Endothelial cell of umbilical vein (primary cell): ENCODE results near the gene SEC11C. TPM values are rescaled to one million over a fixed set of nuclear protein-coding genes. Genes with fewer than 3 reads are reported as not detected.

Source experiments
- BruUV-seq: library from RNA; stranded (reverse); fragments of 400-500 nt; replicated peaks from 2 replicates; lab custom pipeline; 2021; lab: Mats Ljungman, UMichigan
- CTCF ChIA-PET: fragments of 300-600, 350-600 bp; sonication (Branson Sonifier 250); formaldehyde crosslinking; loops from one replicate; lab custom pipeline; 2021; ENCODE audit warnings: antibody characterized with exemption, inconsistent platforms; lab: Charles Lee
- POLR2A ChIA-PET: fragments of 300-600, 350-600 bp; sonication (Branson Sonifier 250); formaldehyde crosslinking; loops from one replicate; lab custom pipeline; 2021; ENCODE audit warnings: antibody characterized with exemption, inconsistent platforms; lab: Charles Lee
- DNase-seq: peaks from one replicate; pipeline ENCODE4 v3.0.0-alpha.2; 2011; ENCODE audit warnings: low read depth, low spot score
- FAIRE-seq: peaks from 2 replicates; lab custom pipeline; 2011; peaks lifted over from hg19 to GRCh38; lab: Jason Lieb, UNC
- H2AFZ ChIP-seq: 2 replicates; pipeline ENCODE4 v1.6.0; 2012; ENCODE audit warnings: low read depth, low read length, control low read depth, inconsistent platforms
- H3K27ac ChIP-seq: 2 replicates; pipeline ENCODE4 v1.5.1; 2011; ENCODE audit warnings: low read depth, mild to moderate bottlenecking, control low read depth, low read length, moderate library complexity; ENCODE audit not compliant: insufficient read depth
- H3K27me3 ChIP-seq, 2 experiments: 2 replicates each; pipeline versions ENCODE4 v1.6.0 to v1.6.1; 2011; ENCODE audit warnings: low read length in 2 of 2, mixed read lengths in 1 of 2; ENCODE audit not compliant: control insufficient read depth in 2 of 2, insufficient read depth in 2 of 2
- H3K36me3 ChIP-seq, 2 experiments: 2 replicates in 1 of 2; 3 replicates in 1 of 2; pipeline ENCODE4 v1.5.1; 2011; ENCODE audit warnings: low read length in 2 of 2, mild to moderate bottlenecking in 1 of 2, moderate library complexity in 1 of 2; ENCODE audit not compliant: control insufficient read depth in 2 of 2, insufficient read depth in 2 of 2; ENCODE audit errors: extremely low read depth in 1 of 2
- H3K4me1 ChIP-seq: 3 replicates; pipeline ENCODE4 v1.5.1; 2011; ENCODE audit warnings: mild to moderate bottlenecking, low read length; ENCODE audit not compliant: control insufficient read depth, insufficient read depth; ENCODE audit errors: extremely low read depth
- H3K4me2 ChIP-seq: 2 replicates; pipeline ENCODE4 v1.6.1; 2011; ENCODE audit warnings: low read length, control low read depth, mixed read lengths; ENCODE audit not compliant: insufficient read depth
- H3K4me3 ChIP-seq, 3 experiments: fragments of 200-600 bp in 1 of 3; sonication (generic), shearing (Covaris generic) in 1 of 3; replicated peaks in 1 of 3; 2 replicates each; pipeline ENCODE4 v1.5.1; 2011 to 2016; ENCODE audit warnings: control low read depth in 3 of 3, low read length in 3 of 3, mild to moderate bottlenecking in 2 of 3, inconsistent platforms in 1 of 3, low read depth in 1 of 3, moderate library complexity in 1 of 3; ENCODE audit not compliant: insufficient read depth in 1 of 3
- H3K79me2 ChIP-seq: 2 replicates; pipeline ENCODE4 v1.6.0; 2012; ENCODE audit warnings: low read length, inconsistent platforms; ENCODE audit not compliant: control insufficient read depth, insufficient read depth
- H3K9ac ChIP-seq: replicated peaks from 2 replicates; pipeline ENCODE3; 2011; ENCODE audit warnings: low read length, control low read depth; ENCODE audit not compliant: insufficient read depth; ENCODE audit errors: extremely low read depth
- H3K9me1 ChIP-seq: replicated peaks from 3 replicates; pipeline ENCODE4 v1.6.0; 2011; ENCODE audit warnings: mild to moderate bottlenecking, low read length; ENCODE audit not compliant: control insufficient read depth, insufficient read depth; ENCODE audit errors: extremely low read depth
- H3K9me3 ChIP-seq: replicated peaks from 2 replicates; pipeline ENCODE4 v1.5.1; 2012; ENCODE audit warnings: low read length, inconsistent platforms; ENCODE audit not compliant: control insufficient read depth, insufficient read depth
- H4K20me1 ChIP-seq: replicated peaks from 2 replicates; pipeline ENCODE3; 2011; ENCODE audit warnings: mild to moderate bottlenecking, low read length; ENCODE audit not compliant: control insufficient read depth, insufficient read depth; ENCODE audit errors: extremely low read depth
- EZH2 ChIP-seq: IDR thresholded peaks from 2 replicates; pipeline ENCODE4 v1.6.1; 2012; ENCODE audit warnings: borderline replicate concordance, low read depth, mild to moderate bottlenecking, moderate library complexity, low read length, inconsistent platforms; ENCODE audit not compliant: severe bottlenecking
- FOS ChIP-seq: IDR thresholded peaks from 2 replicates; pipeline ENCODE4 v1.6.1; 2011; ENCODE audit warnings: mild to moderate bottlenecking, low read length, moderate library complexity, borderline replicate concordance; ENCODE audit not compliant: insufficient read depth
- GATA2 ChIP-seq: IDR thresholded peaks from 2 replicates; pipeline ENCODE4 v1.7.0; 2011; ENCODE audit warnings: low read depth, mild to moderate bottlenecking, moderate library complexity, mixed read lengths, low read length; ENCODE audit not compliant: insufficient read length, insufficient read depth
- JUN ChIP-seq: IDR thresholded peaks from 2 replicates; pipeline ENCODE4 v1.6.1; 2011; ENCODE audit warnings: borderline replicate concordance, low read depth; ENCODE audit not compliant: insufficient read length, insufficient read depth
- MYC ChIP-seq: IDR thresholded peaks from one replicate; pipeline ENCODE4 v1.6.1; 2011; ENCODE audit warnings: mild to moderate bottlenecking, low read depth, low read length
- POLR2A ChIP-seq: IDR thresholded peaks from 2 replicates; pipeline ENCODE4 v1.6.1; 2012; ENCODE audit warnings: low read depth, mild to moderate bottlenecking, control low read depth, low read length
- POLR2AphosphoS5 ChIP-seq: IDR thresholded peaks from 2 replicates; pipeline ENCODE4 v1.6.1; 2012; ENCODE audit warnings: low read depth, mild to moderate bottlenecking, control low read depth, low read length, moderate library complexity; ENCODE audit not compliant: insufficient read depth
- dilution Hi-C: fragments of 300-500 bp; cut with MboI; formaldehyde crosslinking; loops from one replicate; pipeline ENCODE4 v1.15.0; 2019; ENCODE audit warnings: low sequenced_read_pairs; ENCODE audit not compliant: extremely low pct_ligation_motif_present
- intact Hi-C: fragments of 100-400 bp; cut with micrococcal nuclease; formaldehyde crosslinking; loops from one replicate; pipeline ENCODE4 v1.10.0; 2022
- polyA plus RNA-seq, 4 experiments: library from polyadenylated mRNA; depleted of rRNA in 3 of 4; stranded (reverse) in 3 of 4; unstranded in 1 of 4; fragments of >200 nt; gene quantifications; 2 replicates each; pipeline versions ENCODE4 v1.2.1 to v1.2.3, GENCODE V29; 2011 to 2012; ENCODE audit warnings: missing spikeins in 1 of 4
- total RNA-seq: library from RNA; stranded (reverse); gene quantifications from 2 replicates; pipeline ENCODE4 v1.2.3, GENCODE V29; 2021
- TF ChIP-seq, protein P1 (sequence below), 2 donors: IDR thresholded peaks; 1 replicate in 1 of 2; 2 replicates in 1 of 2; pipeline ENCODE4 v1.5.1; 2011; ENCODE audit warnings: low read length in 2 of 2, mild to moderate bottlenecking in 2 of 2, moderate library complexity in 2 of 2, control low read depth in 1 of 2, inconsistent platforms in 1 of 2, low read depth in 1 of 2; ENCODE audit not compliant: insufficient read depth in 1 of 2; ENCODE audit errors: extremely low read depth in 1 of 2
- TF ChIP-seq, protein P2 (sequence below): IDR thresholded peaks from 2 replicates; pipeline ENCODE4 v1.6.1; 2011; ENCODE audit not compliant: insufficient read depth, insufficient read length

SEC11C gene
- total and polyA plus RNA-seq, 2 donors (not counting 3 experiments of a cell fraction or from before 2014, with no cell fraction given), result 16.3 to 29.8 TPM

DNA sequence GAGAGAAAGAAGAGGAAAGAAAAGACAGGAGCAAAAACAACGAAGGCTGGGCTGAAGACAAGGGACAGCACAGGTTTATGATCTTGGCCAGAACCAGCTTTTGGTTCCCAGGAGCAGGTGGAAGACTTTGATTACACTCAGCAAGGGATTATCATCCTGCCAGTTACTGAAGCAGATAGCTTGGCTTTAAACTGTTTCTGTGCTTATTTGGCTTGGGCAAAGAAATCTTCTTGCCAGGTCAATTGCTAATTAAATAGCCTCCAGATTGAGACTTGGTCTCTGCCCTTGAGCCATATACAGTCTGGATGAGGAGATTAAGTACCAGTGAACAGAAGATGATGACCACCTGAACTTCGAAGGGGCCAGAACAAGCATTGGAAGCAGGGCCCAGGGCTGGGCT lies 58.0 kb downstream of the SEC11C start:
- Histone ChIP-seq H3K4me3 (no peak overlapping the region), H3K9me3 (no peaks in the 10 kb centered on the region), H3K4me2 (no peak overlapping the region), H3K79me2 (no peaks in the 10 kb centered on the region), H2AFZ (no peak overlapping the region), H4K20me1 (no peaks in the 10 kb centered on the region), H3K36me3 (no peaks in the 10 kb centered on the region), H3K27ac (no peak overlapping the region), H3K4me1 (no peaks in the 10 kb centered on the region), H3K9me1 (no peaks in the 10 kb centered on the region), H3K27me3 (no peaks in the 10 kb centered on the region), H3K9ac (no peak overlapping the region)
- intact Hi-C loops, result no loop called here
- FAIRE-seq (no peak), DNase-seq (no peak)
- BruUV-seq, result no TSS peak
- no peak for TF ChIP-seq POLR2A
- TF ChIP-seq POLR2AphosphoS5, result no peak
- TF ChIP-seq, protein P1, sequence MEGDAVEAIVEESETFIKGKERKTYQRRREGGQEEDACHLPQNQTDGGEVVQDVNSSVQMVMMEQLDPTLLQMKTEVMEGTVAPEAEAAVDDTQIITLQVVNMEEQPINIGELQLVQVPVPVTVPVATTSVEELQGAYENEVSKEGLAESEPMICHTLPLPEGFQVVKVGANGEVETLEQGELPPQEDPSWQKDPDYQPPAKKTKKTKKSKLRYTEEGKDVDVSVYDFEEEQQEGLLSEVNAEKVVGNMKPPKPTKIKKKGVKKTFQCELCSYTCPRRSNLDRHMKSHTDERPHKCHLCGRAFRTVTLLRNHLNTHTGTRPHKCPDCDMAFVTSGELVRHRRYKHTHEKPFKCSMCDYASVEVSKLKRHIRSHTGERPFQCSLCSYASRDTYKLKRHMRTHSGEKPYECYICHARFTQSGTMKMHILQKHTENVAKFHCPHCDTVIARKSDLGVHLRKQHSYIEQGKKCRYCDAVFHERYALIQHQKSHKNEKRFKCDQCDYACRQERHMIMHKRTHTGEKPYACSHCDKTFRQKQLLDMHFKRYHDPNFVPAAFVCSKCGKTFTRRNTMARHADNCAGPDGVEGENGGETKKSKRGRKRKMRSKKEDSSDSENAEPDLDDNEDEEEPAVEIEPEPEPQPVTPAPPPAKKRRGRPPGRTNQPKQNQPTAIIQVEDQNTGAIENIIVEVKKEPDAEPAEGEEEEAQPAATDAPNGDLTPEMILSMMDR (IDR thresholded peaks at IDR 0.05; ENCODE audit: extremely low read depth in 1 of 2, insufficient read depth in 1 of 2, low read depth in 1 of 2, low read length in 2 of 2), result no peak
- TF ChIP-seq MYC, result no peak
- TF ChIP-seq EZH2, result no peak
- dilution Hi-C loops, result no loop called here
- ChIA-PET CTCF (no interaction called here), POLR2A (no interaction called here)

GRCh38 chr18:59198215-59198614 lies 58.5 kb downstream of the SEC11C start:
- no peak overlapping the region for H2AFZ ChIP-seq
- no peak overlapping the region for H3K27ac ChIP-seq
- ChIA-PET POLR2A (no interaction called here), CTCF (no interaction called here)
- no peak overlapping the region for H3K4me3 ChIP-seq
- BruUV-seq, result no TSS peak
- no peaks in the 10 kb centered on the region for H3K79me2 ChIP-seq
- intact Hi-C loops, result no loop called here
- dilution Hi-C loops, result no loop called here
- FAIRE-seq (no peak), DNase-seq (no peak)
- no peaks in the 10 kb centered on the region for H3K9me1 ChIP-seq
- H4K20me1 ChIP-seq, result no peaks in the 10 kb centered on the region
- H3K9me3 ChIP-seq, result no peaks in the 10 kb centered on the region
- no peak overlapping the region for H3K9ac ChIP-seq
- H3K36me3 ChIP-seq, result no peaks in the 10 kb centered on the region
- H3K4me1 ChIP-seq, result no peaks in the 10 kb centered on the region
- H3K27me3 ChIP-seq, result no peaks in the 10 kb centered on the region
- no peak overlapping the region for H3K4me2 ChIP-seq
- TF ChIP-seq, protein P1 (IDR thresholded peaks at IDR 0.05; ENCODE audit: extremely low read depth in 1 of 2, insufficient read depth in 1 of 2, low read depth in 1 of 2, low read length in 2 of 2), result no peak
- no peak for TF ChIP-seq POLR2A
- TF ChIP-seq GATA2, result no peak
- TF ChIP-seq JUN, result no peak
- TF ChIP-seq, protein P2, sequence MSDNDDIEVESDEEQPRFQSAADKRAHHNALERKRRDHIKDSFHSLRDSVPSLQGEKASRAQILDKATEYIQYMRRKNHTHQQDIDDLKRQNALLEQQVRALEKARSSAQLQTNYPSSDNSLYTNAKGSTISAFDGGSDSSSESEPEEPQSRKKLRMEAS, result no peak
- no peak for TF ChIP-seq EZH2
- no peak for TF ChIP-seq POLR2AphosphoS5
- no peak for TF ChIP-seq MYC
- no peak for TF ChIP-seq FOS
